Fibroblast of peridontal ligament (primary cell): ENCODE data around the gene PTRH2.
A peak's percentile ranks its signal among the peaks of the same experiment; 100 is the strongest.

ENCODE experiments used
- DNase-seq: peaks from one replicate; pipeline ENCODE4 v3.0.0-alpha.2; 2010; ENCODE audit errors: extremely low read depth

The PTRH2 gene

GRCh38 chr17:59669411-59669810 lies 37.8 kb downstream of the PTRH2 start:
- DNase-seq, result peak; percentile 15

DNA sequence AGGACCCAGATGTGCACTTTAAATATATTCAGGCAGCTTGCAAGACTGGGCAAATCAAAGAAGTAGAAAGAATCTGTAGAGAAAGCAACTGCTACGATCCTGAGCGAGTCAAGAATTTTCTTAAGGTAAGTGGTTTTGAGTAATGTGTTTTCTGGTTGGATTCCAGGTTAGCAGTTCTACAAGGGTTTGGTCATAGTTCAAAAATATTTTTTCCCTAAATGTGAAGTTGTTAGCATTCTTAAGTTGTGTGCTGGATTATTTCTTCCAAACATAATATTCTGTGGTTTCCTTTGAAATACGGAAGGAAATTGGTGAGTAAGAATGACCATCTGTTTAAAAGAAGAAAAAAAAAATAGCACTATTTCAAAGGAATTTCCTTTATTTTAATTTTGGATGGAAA lies 38.4 kb downstream of the PTRH2 start:
- DNase-seq, result peak; percentile 99

GRCh38 chr17:59666235-59666634 lies 41.0 kb downstream of the PTRH2 start:
- DNase-seq, result no peak

- peak; percentile 94 for DNase-seq
These were observed 50.6 kb downstream of the PTRH2 start for GRCh38 chr17:59656624-59657023.

GRCh38 chr17:59652119-59652518 lies 55.1 kb downstream of the PTRH2 start:
- DNase-seq, result peak; percentile 96

- no peak for DNase-seq
These were observed 55.9 kb downstream of the PTRH2 start for GRCh38 chr17:59651346-59651745.

DNA sequence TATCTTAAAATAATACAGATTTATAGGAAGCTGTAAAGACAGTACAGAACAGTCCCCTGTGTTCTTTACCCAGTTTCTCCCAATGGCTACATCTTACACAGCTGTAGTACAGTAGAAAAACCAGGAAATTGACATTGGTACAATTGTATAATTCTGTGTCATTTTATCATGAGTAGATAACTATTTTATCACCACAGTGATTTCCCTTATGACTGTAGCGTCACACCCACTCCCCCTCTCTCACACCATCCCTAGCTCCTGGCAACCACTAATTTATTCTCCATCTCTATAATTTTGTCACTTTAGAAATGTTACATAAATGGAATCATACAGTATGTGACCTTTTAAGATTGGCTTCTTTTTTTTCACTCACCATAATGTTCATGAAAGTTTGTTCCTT lies 56.6 kb downstream of the PTRH2 start:
- no peak for DNase-seq

DNA sequence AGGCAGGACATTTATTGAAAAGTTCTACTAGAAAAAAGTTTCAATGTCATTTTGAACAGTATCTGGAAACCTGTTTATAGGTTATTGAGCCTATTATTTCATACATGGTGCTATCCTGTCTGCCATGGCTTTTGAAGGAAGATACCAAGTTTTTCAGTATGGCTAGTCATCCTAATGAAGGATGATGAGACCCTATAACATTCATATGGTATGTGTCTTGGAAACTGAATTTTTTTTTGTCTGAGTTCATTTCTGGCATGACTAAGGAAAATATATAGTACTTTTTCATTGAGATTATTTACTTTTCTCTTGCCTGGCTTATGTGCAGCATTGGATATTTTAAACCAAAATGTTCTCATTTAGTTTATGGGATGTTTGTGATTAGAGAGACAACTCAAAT lies 57.3 kb downstream of the PTRH2 start:
- no peak for DNase-seq
